K562 (cell line): ENCODE measurements around the gene CENPH. TPM values are rescaled to one million over a fixed set of nuclear protein-coding genes. Genes with fewer than 3 reads are reported as not detected.

Experiments
- BDP1 ChIP-seq: IDR thresholded peaks from 3 replicates; pipeline ENCODE4 v1.6.1; 2011; ENCODE audit not compliant: insufficient read length, insufficient read depth
- BMI1 ChIP-seq: fragments of 150-350 bp; IDR thresholded peaks from 2 replicates; pipeline ENCODE4 v1.6.1; 2014; ENCODE audit warnings: low read length
- BRD4 ChIP-seq: fragments of 200-600 bp; sonication (generic); IDR thresholded peaks from 2 replicates; pipeline ENCODE4 v1.6.1; 2017; ENCODE audit warnings: inconsistent platforms
- CBX8 ChIP-seq: fragments of 200-600 bp; sonication (generic); IDR thresholded peaks from 2 replicates; pipeline ENCODE4 v1.6.1; 2012; ENCODE audit warnings: borderline replicate concordance, mixed run types, low read depth, mild to moderate bottlenecking, moderate library complexity, mixed read lengths, low read length, control low read depth, inconsistent platforms; ENCODE audit not compliant: poor library complexity, severe bottlenecking; ENCODE audit errors: extremely low read depth
- CREB3L1 ChIP-seq: fragments of 450-650 bp; IDR thresholded peaks from 2 replicates; pipeline ENCODE4 v1.6.1; 2014; ENCODE audit warnings: low read depth, mild to moderate bottlenecking, moderate library complexity, borderline replicate concordance
- CTBP1 ChIP-seq: fragments of 450-650 bp; IDR thresholded peaks from 2 replicates; pipeline ENCODE4 v1.6.1; 2016; ENCODE audit warnings: borderline replicate concordance
- DLX4 ChIP-seq: fragments of 250-450 bp; sonication (Bioruptor Pico); IDR thresholded peaks from 2 replicates; pipeline ENCODE4 v1.6.1; 2021; ENCODE audit warnings: mild to moderate bottlenecking
- ETS2 ChIP-seq: IDR thresholded peaks from 2 replicates; pipeline ENCODE4 v1.6.1; 2016; ENCODE audit warnings: borderline replicate concordance, missing genetic modification characterization, mild to moderate bottlenecking, moderate library complexity, missing compliant biosample characterization; ENCODE audit not compliant: poor library complexity, severe bottlenecking
- HMGXB4 ChIP-seq: sonication (generic); formaldehyde crosslinking; IDR thresholded peaks from 2 replicates; pipeline ENCODE4 v1.8.1; 2023; ENCODE audit warnings: mild to moderate bottlenecking, missing genetic modification reagents
- MTA3 ChIP-seq: fragments of 450-650 bp; formaldehyde crosslinking; IDR thresholded peaks from 2 replicates; pipeline ENCODE4 v1.6.1; 2017; ENCODE audit warnings: mild to moderate bottlenecking, borderline replicate concordance
- NFIX ChIP-seq: fragments of 250-450 bp; sonication (Bioruptor Pico); IDR thresholded peaks from 2 replicates; pipeline ENCODE4 v1.4.0; 2020; ENCODE audit warnings: low read depth, mild to moderate bottlenecking, moderate library complexity
- PRPF4 ChIP-seq: fragments of 200-400 bp; formaldehyde crosslinking; IDR thresholded peaks from one replicate; pipeline ENCODE4 v1.6.1; 2017; ENCODE audit warnings: low read length, low read depth, mild to moderate bottlenecking; ENCODE audit not compliant: insufficient read depth, poor library complexity, severe bottlenecking
- RAD51 ChIP-seq: fragments of 450-650 bp; IDR thresholded peaks from 2 replicates; pipeline ENCODE4 v1.7.1; 2016; ENCODE audit warnings: low read depth, mild to moderate bottlenecking, borderline replicate concordance
- TRIM25 ChIP-seq: fragments of 450-650 bp; IDR thresholded peaks from 2 replicates; pipeline ENCODE4 v1.7.0; 2016; ENCODE audit warnings: borderline replicate concordance
- XRCC4 ChIP-seq: IDR thresholded peaks from one replicate; pipeline ENCODE4 v1.6.1; 2011; ENCODE audit not compliant: insufficient read depth, insufficient read length; ENCODE audit errors: extremely low read depth
- ZEB2 ChIP-seq: fragments of 450-650 bp; IDR thresholded peaks from 2 replicates; pipeline ENCODE4 v1.6.1; 2016
- ZNF655 ChIP-seq: fragments of 250-450 bp; sonication (Bioruptor Pico); IDR thresholded peaks from 2 replicates; pipeline ENCODE4 v1.5.0; 2021
- ZNF740 ChIP-seq, 3 experiments: fragments of 200-800 bp in 1 of 3; sonication (Bioruptor generic) in 1 of 3; sonication (generic) in 1 of 3; formaldehyde crosslinking in 1 of 3; IDR thresholded peaks; 2 replicates each; pipeline versions ENCODE4 v1.6.1 to v1.8.0; 2016 to 2022; ENCODE audit warnings: mild to moderate bottlenecking in 2 of 3, missing compliant biosample characterization in 2 of 3, missing genetic modification characterization in 2 of 3, missing genetic modification reagents in 1 of 3
- polyA plus RNA-seq, 8 experiments: library from polyadenylated mRNA; depleted of rRNA in 4 of 8; stranded (reverse) in 5 of 8; unstranded in 3 of 8; fragments of >200 nt; fragmentation: Nextera tagmentation in 2 of 8; fragmentation: Illumina TruSeq in 1 of 8; extraction: Ambion mirVana in 2 of 8; extraction: Trizol in 1 of 8; gene quantifications; 2 replicates each; pipeline versions ENCODE4 v1.2.1 to v1.2.3, GENCODE V29; 2011 to 2014; ENCODE audit warnings: inconsistent platforms in 1 of 8, missing spikeins in 1 of 8
- total RNA-seq, 7 experiments: library from RNA; depleted of rRNA in 6 of 7; stranded (reverse); fragments of >200 nt in 6 of 7; fragmentation: Illumina TruSeq in 2 of 7; extraction: Trizol in 2 of 7; gene quantifications; 2 replicates each; pipeline versions ENCODE4 v1.2.1 to v1.2.3, GENCODE V29; 2011 to 2021; ENCODE audit warnings: low replicate concordance in 1 of 7

CENPH gene
- total and polyA plus RNA-seq, 9 of the 15 experiments (the other 6 are each of a cell fraction or from before 2014, with no cell fraction given), result 10.5 to 124 (median 74.9) TPM

- TF ChIP-seq RAD51 (peak; percentile 92), BDP1 (no peak), ZEB2 (peak; percentile 85), TRIM25 (no peak), CREB3L1 (no peak; the same call in 1 of the 2 replicates), XRCC4 (no peak), BMI1 (no peak), MTA3 (peak; percentile 49; the same call in 1 of the 2 replicates), PRPF4 (no peak), ZNF740 (CRISPR knock-in tag; IDR thresholded peaks at IDR 0.05) (peak; percentile 60; the same call in 1 of the 2 replicates), ZNF740 (tag; IDR thresholded peaks at IDR 0.05) (no peak), CTBP1 (peak; percentile 68; the same call in 1 of the 2 replicates), NFIX (CRISPR knock-in tag) (no peak), ZNF655 (CRISPR knock-in tag) (no peak), BRD4 (peak; percentile 97), DLX4 (CRISPR knock-in tag) (no peak), HMGXB4 (CRISPR knock-in tag) (peak; percentile 81; the same call in 1 of the 2 replicates), CBX8 (no peak), ETS2 (no peak)
Measured at GRCh38 chr5:69166686-69167492, 22.5 kb upstream of the CENPH start, which contains the start of gene CCNB1 (continued).
